HL-60 (cell line): Measurements from ENCODE around the gene UBE2U.
"Not testable (repeated sequence)": the region's sequence is repeated elsewhere in the genome, so short reads cannot be mapped to it uniquely, and the experiment has no call there.

Experiments used
- DNase-seq, 2 experiments: peaks; one replicate each; pipeline ENCODE4 v3.0.0-alpha.2; 2010 to 2020; ENCODE audit warnings: low read depth in 1 of 2, low spot score in 1 of 2
- H3K27ac ChIP-seq: fragments of 250-450 bp; sonication (Bioruptor Pico); replicated peaks from 2 replicates; pipeline ENCODE4 v1.5.1; 2020; ENCODE audit warnings: mild to moderate bottlenecking, moderate library complexity
- H3K27me3 ChIP-seq: fragments of 250-450 bp; sonication (Bioruptor Pico); 2 replicates; pipeline ENCODE4 v1.5.1; 2021; ENCODE audit warnings: mild to moderate bottlenecking, moderate library complexity; ENCODE audit not compliant: insufficient read depth, poor library complexity, severe bottlenecking
- H3K4me3 ChIP-seq: replicated peaks from 2 replicates; pipeline ENCODE4 v1.5.1; 2011; ENCODE audit warnings: mild to moderate bottlenecking, control low read depth, low read length; ENCODE audit not compliant: insufficient read depth
- GABPA ChIP-seq: IDR thresholded peaks from 2 replicates; pipeline ENCODE4 v1.6.1; 2012; ENCODE audit warnings: low read depth
- POLR2AphosphoS5 ChIP-seq: IDR thresholded peaks from 2 replicates; pipeline ENCODE4 v1.6.1; 2012; ENCODE audit warnings: low read depth
- SPI1 ChIP-seq: IDR thresholded peaks from 2 replicates; pipeline ENCODE4 v1.6.1; 2012; ENCODE audit warnings: low read depth, mild to moderate bottlenecking, borderline replicate concordance
- TF ChIP-seq, protein P1 (sequence below): IDR thresholded peaks from 2 replicates; pipeline ENCODE4 v1.6.1; 2012; ENCODE audit warnings: low read depth; ENCODE audit not compliant: insufficient replicate concordance
- TF ChIP-seq, protein P2 (sequence below): IDR thresholded peaks from one replicate; pipeline ENCODE4 v1.5.1; 2011; ENCODE audit warnings: low read length, control low read depth, inconsistent platforms; ENCODE audit not compliant: insufficient read depth

The UBE2U gene

DNA sequence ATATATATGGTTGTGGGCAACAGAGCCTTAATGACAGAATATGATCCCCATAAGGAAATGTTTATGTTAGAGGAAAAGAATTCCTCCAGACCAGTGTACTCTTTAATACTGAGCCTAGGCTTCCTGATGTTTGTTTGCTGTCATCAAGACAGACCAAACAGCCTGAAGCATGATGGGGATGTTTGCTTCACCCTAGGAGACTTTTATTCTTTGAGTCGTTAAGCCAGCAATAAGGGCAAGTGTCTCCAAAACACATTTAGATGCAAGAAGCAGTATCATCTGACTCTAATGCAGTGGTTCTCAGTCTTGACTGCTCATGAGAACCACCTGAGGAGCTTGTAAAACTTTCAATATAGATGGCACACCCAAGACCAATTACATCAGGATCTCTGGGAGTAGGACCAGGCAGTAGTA lies 33.1 kb downstream of the UBE2U start:
- no peak overlapping the region for H3K4me3 ChIP-seq
- TF ChIP-seq, protein P1, sequence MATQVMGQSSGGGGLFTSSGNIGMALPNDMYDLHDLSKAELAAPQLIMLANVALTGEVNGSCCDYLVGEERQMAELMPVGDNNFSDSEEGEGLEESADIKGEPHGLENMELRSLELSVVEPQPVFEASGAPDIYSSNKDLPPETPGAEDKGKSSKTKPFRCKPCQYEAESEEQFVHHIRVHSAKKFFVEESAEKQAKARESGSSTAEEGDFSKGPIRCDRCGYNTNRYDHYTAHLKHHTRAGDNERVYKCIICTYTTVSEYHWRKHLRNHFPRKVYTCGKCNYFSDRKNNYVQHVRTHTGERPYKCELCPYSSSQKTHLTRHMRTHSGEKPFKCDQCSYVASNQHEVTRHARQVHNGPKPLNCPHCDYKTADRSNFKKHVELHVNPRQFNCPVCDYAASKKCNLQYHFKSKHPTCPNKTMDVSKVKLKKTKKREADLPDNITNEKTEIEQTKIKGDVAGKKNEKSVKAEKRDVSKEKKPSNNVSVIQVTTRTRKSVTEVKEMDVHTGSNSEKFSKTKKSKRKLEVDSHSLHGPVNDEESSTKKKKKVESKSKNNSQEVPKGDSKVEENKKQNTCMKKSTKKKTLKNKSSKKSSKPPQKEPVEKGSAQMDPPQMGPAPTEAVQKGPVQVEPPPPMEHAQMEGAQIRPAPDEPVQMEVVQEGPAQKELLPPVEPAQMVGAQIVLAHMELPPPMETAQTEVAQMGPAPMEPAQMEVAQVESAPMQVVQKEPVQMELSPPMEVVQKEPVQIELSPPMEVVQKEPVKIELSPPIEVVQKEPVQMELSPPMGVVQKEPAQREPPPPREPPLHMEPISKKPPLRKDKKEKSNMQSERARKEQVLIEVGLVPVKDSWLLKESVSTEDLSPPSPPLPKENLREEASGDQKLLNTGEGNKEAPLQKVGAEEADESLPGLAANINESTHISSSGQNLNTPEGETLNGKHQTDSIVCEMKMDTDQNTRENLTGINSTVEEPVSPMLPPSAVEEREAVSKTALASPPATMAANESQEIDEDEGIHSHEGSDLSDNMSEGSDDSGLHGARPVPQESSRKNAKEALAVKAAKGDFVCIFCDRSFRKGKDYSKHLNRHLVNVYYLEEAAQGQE, result no peak
- TF ChIP-seq, protein P2, sequence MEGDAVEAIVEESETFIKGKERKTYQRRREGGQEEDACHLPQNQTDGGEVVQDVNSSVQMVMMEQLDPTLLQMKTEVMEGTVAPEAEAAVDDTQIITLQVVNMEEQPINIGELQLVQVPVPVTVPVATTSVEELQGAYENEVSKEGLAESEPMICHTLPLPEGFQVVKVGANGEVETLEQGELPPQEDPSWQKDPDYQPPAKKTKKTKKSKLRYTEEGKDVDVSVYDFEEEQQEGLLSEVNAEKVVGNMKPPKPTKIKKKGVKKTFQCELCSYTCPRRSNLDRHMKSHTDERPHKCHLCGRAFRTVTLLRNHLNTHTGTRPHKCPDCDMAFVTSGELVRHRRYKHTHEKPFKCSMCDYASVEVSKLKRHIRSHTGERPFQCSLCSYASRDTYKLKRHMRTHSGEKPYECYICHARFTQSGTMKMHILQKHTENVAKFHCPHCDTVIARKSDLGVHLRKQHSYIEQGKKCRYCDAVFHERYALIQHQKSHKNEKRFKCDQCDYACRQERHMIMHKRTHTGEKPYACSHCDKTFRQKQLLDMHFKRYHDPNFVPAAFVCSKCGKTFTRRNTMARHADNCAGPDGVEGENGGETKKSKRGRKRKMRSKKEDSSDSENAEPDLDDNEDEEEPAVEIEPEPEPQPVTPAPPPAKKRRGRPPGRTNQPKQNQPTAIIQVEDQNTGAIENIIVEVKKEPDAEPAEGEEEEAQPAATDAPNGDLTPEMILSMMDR, result no peak
- no peak for TF ChIP-seq POLR2AphosphoS5
- TF ChIP-seq SPI1, result no peak
- no peak for TF ChIP-seq GABPA
- H3K27ac ChIP-seq, result no peak overlapping the region
- no peak for DNase-seq
- no peaks in the 10 kb centered on the region for H3K27me3 ChIP-seq

- H3K4me3 ChIP-seq, H3K27me3 ChIP-seq, DNase-seq, H3K27ac ChIP-seq: not testable (repeated sequence)
Measured at GRCh38 chr1:64239519-64239918, 36.1 kb downstream of the UBE2U start.

DNA sequence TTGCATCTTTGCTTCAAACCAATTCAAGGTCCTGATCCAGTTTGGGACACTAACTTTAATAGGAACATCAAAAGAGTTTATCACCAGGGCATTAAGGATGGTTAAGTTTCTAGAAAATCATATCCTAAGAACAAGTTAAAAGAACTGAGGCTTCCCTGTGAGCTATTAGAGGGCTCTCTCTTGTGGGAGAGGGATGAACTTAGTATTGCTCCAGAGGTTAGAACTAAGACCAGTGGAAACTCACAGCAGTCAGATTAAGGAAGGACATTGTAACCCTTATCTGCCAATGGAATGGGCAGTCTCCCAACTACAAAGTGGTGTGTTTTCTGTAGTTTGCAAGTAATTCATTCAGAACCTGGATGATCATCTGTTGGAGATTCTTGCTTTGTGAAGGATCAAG lies 36.8 kb downstream of the UBE2U start:
- no peak for DNase-seq
- Histone ChIP-seq H3K27me3 (no peaks in the 10 kb centered on the region), H3K4me3 (no peak overlapping the region), H3K27ac (no peak overlapping the region)
- TF ChIP-seq POLR2AphosphoS5 (no peak), SPI1 (no peak), GABPA (no peak)
- TF ChIP-seq, protein P1, result no peak
- TF ChIP-seq, protein P2, result no peak

GRCh38 chr1:64241069-64241468 lies 37.6 kb downstream of the UBE2U start:
- no peaks in the 10 kb centered on the region for H3K27me3 ChIP-seq
- H3K4me3 ChIP-seq, result no peak overlapping the region
- no peak for DNase-seq
- TF ChIP-seq GABPA (no peak), SPI1 (no peak), POLR2AphosphoS5 (no peak)
- TF ChIP-seq, protein P1, result no peak
- TF ChIP-seq, protein P2, result no peak
- no peak overlapping the region for H3K27ac ChIP-seq
